GM04503 (cell line): ENCODE results near the gene PRSS21.

ENCODE experiments used
- DNase-seq: peaks from one replicate; pipeline ENCODE4 v3.0.0-alpha.2; 2012; ENCODE audit warnings: low read depth

Gene PRSS21

GRCh38 chr16:2845116-2845515, 28.1 kb downstream of the PRSS21 start:
- no peak for DNase-seq

- peak; percentile 27 for DNase-seq
These were observed 29.7 kb downstream of the PRSS21 start for GRCh38 chr16:2846511-2847310.

- DNase-seq: no peak
These were observed 32.1 kb downstream of the PRSS21 start for GRCh38 chr16:2848933-2849725.

- no peak for DNase-seq
These were observed 35.1 kb downstream of the PRSS21 start for GRCh38 chr16:2852003-2852730.

- no peak for DNase-seq
These were observed 35.9 kb downstream of the PRSS21 start for GRCh38 chr16:2852731-2853507.

- DNase-seq: no peak
These were observed 36.6 kb downstream of the PRSS21 start for GRCh38 chr16:2853531-2854073.

GRCh38 chr16:2854700-2855309, 37.8 kb downstream of the PRSS21 start:
- DNase-seq: no peak

- no peak for DNase-seq
These were observed 38.5 kb downstream of the PRSS21 start for GRCh38 chr16:2855536-2855935.

- DNase-seq: no peak
These were observed 39.1 kb downstream of the PRSS21 start for GRCh38 chr16:2856061-2856670.

GRCh38 chr16:2856686-2857450, 39.8 kb downstream of the PRSS21 start:
- DNase-seq: no peak

- DNase-seq: no peak
These were observed 40.6 kb downstream of the PRSS21 start, which contains the start of gene PRSS22 for GRCh38 chr16:2857451-2858244. PRSS22 (minus strand) TSS chr16:2858170; CDS start chr16:2858104, 66 bp downstream.

- DNase-seq: no peak
These were observed 41.4 kb downstream of the PRSS21 start for GRCh38 chr16:2858245-2859025.

GRCh38 chr16:2859686-2860265, 42.7 kb downstream of the PRSS21 start:
- DNase-seq: no peak

- DNase-seq: no peak
These were observed 44.0 kb downstream of the PRSS21 start for GRCh38 chr16:2860826-2861567.

- no peak for DNase-seq
These were observed 48.6 kb downstream of the PRSS21 start for GRCh38 chr16:2865651-2866050.

- DNase-seq: no peak
These were observed 49.4 kb downstream of the PRSS21 start for GRCh38 chr16:2866431-2866830.

- DNase-seq: no peak
These were observed 50.6 kb downstream of the PRSS21 start for GRCh38 chr16:2867661-2867986.
